HG03045 (cell line): ENCODE data around the gene NOXA1.

Source experiments
- ATAC-seq: cut with Tn5 transposase; IDR thresholded peaks from one replicate; pipeline ENCODE4 v1.9.1; 2021; ENCODE audit warnings: mild to moderate bottlenecking, moderate library complexity; ENCODE audit not compliant: unreplicated experiment

NOXA1 gene

GRCh38 chr9:137387114-137387890, 35.9 kb upstream of the NOXA1 start:
- no peak for ATAC-seq

- no peak for ATAC-seq
These were observed 35.2 kb upstream of the NOXA1 start for GRCh38 chr9:137387891-137388560.

- ATAC-seq = no peak
These were observed 34.4 kb upstream of the NOXA1 start for GRCh38 chr9:137388589-137389427.

- ATAC-seq = no peak
These were observed 33.8 kb upstream of the NOXA1 start for GRCh38 chr9:137389428-137389746.

GRCh38 chr9:137390553-137391410, 32.4 kb upstream of the NOXA1 start:
- ATAC-seq = no peak

- ATAC-seq = no peak
These were observed 31.8 kb upstream of the NOXA1 start for GRCh38 chr9:137391411-137391754.

- no peak for ATAC-seq
These were observed 30.8 kb upstream of the NOXA1 start for GRCh38 chr9:137392232-137393007.

- no peak for ATAC-seq
These were observed 29.7 kb upstream of the NOXA1 start for GRCh38 chr9:137393176-137394150.

GRCh38 chr9:137394866-137395665, 28.1 kb upstream of the NOXA1 start:
- no peak for ATAC-seq

GRCh38 chr9:137395666-137396010, 27.6 kb upstream of the NOXA1 start:
- ATAC-seq = no peak

GRCh38 chr9:137396227-137396626, 27.0 kb upstream of the NOXA1 start:
- ATAC-seq = no peak

GRCh38 chr9:137396634-137397367, 26.4 kb upstream of the NOXA1 start:
- ATAC-seq = no peak

GRCh38 chr9:137397675-137398423, 25.3 kb upstream of the NOXA1 start:
- no peak for ATAC-seq

- no peak for ATAC-seq
These were observed 24.4 kb upstream of the NOXA1 start for GRCh38 chr9:137398561-137399468.

- ATAC-seq = no peak
These were observed 20.4 kb upstream of the NOXA1 start for GRCh38 chr9:137402746-137403145.

- ATAC-seq = no peak
These were observed 19.9 kb upstream of the NOXA1 start for GRCh38 chr9:137403269-137403668.
